IMR-90 (cell line): ENCODE data around the gene RPL6. TPM values are rescaled to one million over a fixed set of nuclear protein-coding genes. Genes with fewer than 3 reads are reported as not detected.

Experiments used
- ATAC-seq: fragments of 200-7000 bp; cut with Tn5 transposase; 2 replicates; pipeline ENCODE4 v1.9.1; 2020; ENCODE audit warnings: low read depth, mild to moderate bottlenecking, moderate library complexity
- BruUV-seq: library from RNA; stranded (reverse); fragments of 400-500 nt; replicated peaks from 2 replicates; lab custom pipeline; 2021; lab: Mats Ljungman, UMichigan
- CTCF ChIA-PET: fragments of 300-600 bp; formaldehyde crosslinking; extraction: SDS; loops from one replicate; lab custom pipeline; 2021; ENCODE audit warnings: antibody characterized with exemption; lab: Yijun Ruan, JAX
- POLR2A ChIA-PET: fragments of 300-600 bp; sonication (Branson Sonifier 250); formaldehyde crosslinking; loops from one replicate; lab custom pipeline; 2022; ENCODE audit warnings: antibody characterized with exemption; ENCODE audit not compliant: unreplicated experiment; lab: Charles Lee
- DNase-seq: peaks from one replicate; pipeline ENCODE4 v3.0.0; 2013
- H2AFZ ChIP-seq: replicated peaks from 2 replicates; pipeline ENCODE3; 2013; ENCODE audit warnings: low read length, mild to moderate bottlenecking; ENCODE audit not compliant: poor library complexity
- H2AK5ac ChIP-seq: 2 replicates; pipeline ENCODE4 v1.6.1; 2013; ENCODE audit warnings: low read depth, low read length, inconsistent platforms
- H2AK9ac ChIP-seq: replicated peaks from 2 replicates; pipeline ENCODE3; 2013; ENCODE audit warnings: mild to moderate bottlenecking, low read depth, low read length, moderate library complexity; ENCODE audit not compliant: poor library complexity
- H2BK120ac ChIP-seq: 2 replicates; pipeline ENCODE4 v1.6.1; 2013; ENCODE audit warnings: low read depth, low read length, inconsistent platforms
- H2BK15ac ChIP-seq: 3 replicates; pipeline ENCODE4 v1.6.1; 2013; ENCODE audit warnings: low read depth, low read length, inconsistent platforms
- H2BK20ac ChIP-seq: 2 replicates; pipeline ENCODE4 v1.6.1; 2013; ENCODE audit warnings: low read depth, mild to moderate bottlenecking, inconsistent platforms, low read length, moderate library complexity
- H2BK5ac ChIP-seq: 2 replicates; pipeline ENCODE4 v1.6.1; 2013; ENCODE audit warnings: mild to moderate bottlenecking, low read depth, low read length, inconsistent platforms; ENCODE audit not compliant: poor library complexity, severe bottlenecking
- H3K14ac ChIP-seq: replicated peaks from 2 replicates; pipeline ENCODE4 v1.6.1; 2013; ENCODE audit warnings: low read depth, low read length, inconsistent platforms
- H3K18ac ChIP-seq: 2 replicates; pipeline ENCODE4 v1.6.1; 2013; ENCODE audit warnings: low read depth, low read length, control low read depth
- H3K23ac ChIP-seq: 2 replicates; pipeline ENCODE4 v1.6.1; 2013; ENCODE audit warnings: low read depth, low read length, inconsistent platforms
- H3K27ac ChIP-seq: 2 replicates; pipeline ENCODE4 v1.5.1; 2013; ENCODE audit warnings: mild to moderate bottlenecking, control low read depth, low read length; ENCODE audit not compliant: insufficient read depth
- H3K27me3 ChIP-seq: 2 replicates; pipeline ENCODE4 v1.6.1; 2013; ENCODE audit warnings: low read length; ENCODE audit not compliant: control insufficient read depth, insufficient read depth
- H3K36me3 ChIP-seq: 2 replicates; pipeline ENCODE4 v1.6.1; 2013; ENCODE audit warnings: low read length, mixed read lengths; ENCODE audit not compliant: control insufficient read depth, insufficient read depth
- H3K4ac ChIP-seq: 2 replicates; pipeline ENCODE4 v1.6.1; 2013; ENCODE audit warnings: low read depth, low read length, inconsistent platforms
- H3K4me1 ChIP-seq: 2 replicates; pipeline ENCODE4 v1.6.1; 2013; ENCODE audit warnings: low read length, mixed read lengths; ENCODE audit not compliant: control insufficient read depth, insufficient read depth
- H3K4me2 ChIP-seq: 2 replicates; pipeline ENCODE4 v1.6.1; 2013; ENCODE audit warnings: low read depth, mild to moderate bottlenecking, control low read depth, low read length, moderate library complexity
- H3K4me3 ChIP-seq: 2 replicates; pipeline ENCODE4 v1.5.1; 2013; ENCODE audit warnings: low read depth, mild to moderate bottlenecking, control low read depth, low read length, moderate library complexity; ENCODE audit not compliant: insufficient read depth
- H3K56ac ChIP-seq: 2 replicates; pipeline ENCODE4 v1.6.1; 2013; ENCODE audit warnings: low read length, inconsistent platforms; ENCODE audit not compliant: insufficient read depth; ENCODE audit errors: extremely low read depth
- H3K79me1 ChIP-seq, 2 experiments: 2 replicates each; pipeline ENCODE4 v1.6.1; 2013; ENCODE audit warnings: low read length in 2 of 2, inconsistent platforms in 1 of 2, low read depth in 1 of 2
- H3K9ac ChIP-seq: 2 replicates; pipeline ENCODE4 v1.6.1; 2013; ENCODE audit warnings: low read depth, low read length, control low read depth
- H3K9me1 ChIP-seq: 2 replicates; pipeline ENCODE4 v1.6.1; 2013; ENCODE audit warnings: low read length, inconsistent platforms; ENCODE audit not compliant: insufficient read depth
- H3K9me3 ChIP-seq: 2 replicates; pipeline ENCODE4 v1.6.1; 2013; ENCODE audit warnings: low read length; ENCODE audit not compliant: control insufficient read depth, insufficient read depth
- H4K20me1 ChIP-seq: 2 replicates; pipeline ENCODE4 v1.6.1; 2013; ENCODE audit warnings: low read length, inconsistent platforms; ENCODE audit not compliant: insufficient read depth
- H4K5ac ChIP-seq: 2 replicates; pipeline ENCODE4 v1.6.1; 2013; ENCODE audit warnings: mild to moderate bottlenecking, low read depth, low read length, control low read depth
- H4K8ac ChIP-seq, 2 experiments: 2 replicates each; pipeline ENCODE4 v1.6.1; 2013; ENCODE audit warnings: low read depth in 2 of 2, low read length in 2 of 2, control low read depth in 1 of 2, inconsistent platforms in 1 of 2
- H4K91ac ChIP-seq: 2 replicates; pipeline ENCODE4 v1.6.1; 2013; ENCODE audit warnings: low read depth, low read length, inconsistent platforms; ENCODE audit not compliant: insufficient read depth
- CHD1 ChIP-seq: IDR thresholded peaks from 2 replicates; pipeline ENCODE4 v1.6.1; 2012; ENCODE audit warnings: low read depth, low read length, improper control_type of control experiment
- FOS ChIP-seq: fragments of 150-350 bp; IDR thresholded peaks from 2 replicates; pipeline ENCODE4 v1.6.1; 2016; ENCODE audit warnings: low read depth, low read length
- MAZ ChIP-seq: IDR thresholded peaks from 2 replicates; pipeline ENCODE4 v1.6.1; 2012; ENCODE audit warnings: low read depth, mild to moderate bottlenecking, low read length, improper control_type of control experiment, moderate library complexity, borderline replicate concordance
- MXI1 ChIP-seq: IDR thresholded peaks from 2 replicates; pipeline ENCODE4 v1.6.1; 2012; ENCODE audit warnings: low read depth, mild to moderate bottlenecking, low read length, moderate library complexity, borderline replicate concordance
- POLR2A ChIP-seq: IDR thresholded peaks from 2 replicates; pipeline ENCODE4 v1.6.1; 2012; ENCODE audit warnings: mild to moderate bottlenecking, low read depth, low read length
- RAD21 ChIP-seq: IDR thresholded peaks from 2 replicates; pipeline ENCODE4 v1.6.1; 2012; ENCODE audit warnings: low read length, improper control_type of control experiment
- SMC3 ChIP-seq: fragments of 150-350 bp; IDR thresholded peaks from 2 replicates; pipeline ENCODE4 v1.6.1; 2016; ENCODE audit warnings: low read depth, mild to moderate bottlenecking, antibody characterized with exemption, low read length, moderate library complexity
- WGBS, 2 experiments: methylation state at CpG; one replicate each; pipeline versions ENCODE4 v1.1.5 to v1.1.7; 2013; ENCODE audit warnings: missing lambda C conversion rate in 2 of 2; ENCODE audit not compliant: insufficient read length in 1 of 2; ENCODE audit errors: extremely low coverage in 2 of 2; 5-methylcytosine and 5-hydroxymethylcytosine counted together
- dilution Hi-C: fragments of 300-500 bp; cut with HindIII; formaldehyde crosslinking; loops from one replicate; pipeline ENCODE4 v1.14.3; 2018; ENCODE audit warnings: low sequenced_read_pairs; ENCODE audit not compliant: unreplicated experiment
- in situ Hi-C: fragments of 300-500 bp; cut with MboI; formaldehyde crosslinking; loops from 3 replicates; pipeline ENCODE4 v1.14.3; 2019; ENCODE audit warnings: low sequenced_read_pairs, inconsistent platforms, mixed read lengths
- intact Hi-C: fragments of 100-400 bp; cut with micrococcal nuclease; formaldehyde crosslinking; loops from 2 replicates; pipeline ENCODE4 v1.10.0; 2022
- polyA plus RNA-seq, 3 experiments: library from polyadenylated mRNA; depleted of rRNA; stranded (reverse); fragments of >200 nt; gene quantifications; 2 replicates each; pipeline ENCODE4 v1.2.3, GENCODE V29; 2012; ENCODE audit warnings: low replicate concordance in 1 of 3
- total RNA-seq: library from RNA; depleted of rRNA; stranded (reverse); fragments of >200 nt; gene quantifications from 2 replicates; pipeline ENCODE4 v1.2.3, GENCODE V29; 2012
- TF ChIP-seq, protein P1 (sequence below): fragments of 150-350 bp; IDR thresholded peaks from 2 replicates; pipeline ENCODE4 v1.6.1; 2017; ENCODE audit warnings: mild to moderate bottlenecking, antibody characterized with exemption, low read length, low read depth
- TF ChIP-seq, protein P2 (sequence below): conservative IDR thresholded peaks from 2 replicates; pipeline ENCODE4 v1.5.1; 2012; ENCODE audit warnings: mild to moderate bottlenecking, low read depth, low read length, improper control_type of control experiment

Gene RPL6
- total and polyA plus RNA-seq, 2 of the 4 experiments (the other 2 are of a cell fraction), result 1,317 to 1,694 TPM

DNA sequence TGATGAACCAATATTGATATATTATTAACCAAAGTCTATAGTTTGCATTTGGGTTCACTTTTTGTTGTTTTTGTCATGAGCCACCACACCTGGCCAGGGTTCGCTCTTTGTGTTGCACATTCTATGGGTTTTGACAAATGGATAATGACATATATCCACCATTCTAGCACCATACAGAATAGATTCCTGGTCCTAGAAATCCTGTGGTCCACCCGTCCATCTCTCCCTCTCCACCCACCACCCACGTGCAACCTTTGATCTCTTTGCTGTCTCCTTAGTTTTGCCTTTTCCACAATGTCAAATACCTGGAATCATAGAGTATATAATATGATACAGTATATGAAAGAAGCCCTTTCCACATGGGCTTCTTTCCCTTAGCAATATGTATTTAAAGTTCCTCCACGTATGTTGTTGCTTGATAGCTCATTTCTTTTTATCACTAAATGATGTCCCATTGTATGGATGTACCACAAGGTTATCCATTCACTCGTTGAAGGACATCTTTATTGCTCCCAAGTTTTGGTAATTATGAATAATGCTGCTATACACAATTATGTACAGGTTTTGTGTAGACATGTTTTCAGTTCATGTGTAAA lies 7.4 kb downstream of the RPL6 start:
- Histone ChIP-seq H3K27ac (no peak overlapping the region), H3K9ac (no peak overlapping the region), H3K4me2 (no peak overlapping the region), H3K18ac (no peak overlapping the region), H2AK5ac (no peak overlapping the region), H3K36me3 (peaks cover 22% of the 10 kb centered on the region), H3K9me1 (no peaks in the 10 kb centered on the region), H3K23ac (no peak overlapping the region), H3K56ac (no peak overlapping the region), H3K4ac (no peak overlapping the region), H3K27me3 (no peaks in the 10 kb centered on the region), H3K4me3 (no peak overlapping the region), H2AFZ (no peak overlapping the region), H2BK15ac (no peak overlapping the region), H4K20me1 (peaks cover 28% of the 10 kb centered on the region), H4K8ac (no peak overlapping the region), H3K14ac (no peak overlapping the region), H2BK120ac (no peak overlapping the region), H2BK20ac (no peak overlapping the region), H3K4me1 (no peaks in the 10 kb centered on the region), H2AK9ac (no peak overlapping the region), H4K5ac (no peak overlapping the region), H2BK5ac (no peak overlapping the region), H3K9me3 (no peaks in the 10 kb centered on the region), H3K79me1 (peaks cover 6 to 10% of the 10 kb centered on the region in 2 experiments), H4K91ac (no peak overlapping the region)
- BruUV-seq, result no TSS peak
- ChIA-PET POLR2A (interaction anchor here (0.7 kb wide), 2 partner anchors 498 to 503 kb away, joined by 3 to 7 read pairs; no protein-coding TSS in a partner anchor), CTCF (interaction anchor here (1.2 kb wide), 1 partner anchor 15 kb away, joined by 5 read pairs; no protein-coding TSS in a partner anchor)
- no peak for ATAC-seq
- dilution Hi-C loops (no loop called here), intact Hi-C loops (no loop called here), in situ Hi-C loops (no loop called here)
- TF ChIP-seq POLR2A, result no peak
- TF ChIP-seq CHD1, result no peak
- TF ChIP-seq SMC3, result no peak
- no peak for TF ChIP-seq FOS
- TF ChIP-seq, protein P1, sequence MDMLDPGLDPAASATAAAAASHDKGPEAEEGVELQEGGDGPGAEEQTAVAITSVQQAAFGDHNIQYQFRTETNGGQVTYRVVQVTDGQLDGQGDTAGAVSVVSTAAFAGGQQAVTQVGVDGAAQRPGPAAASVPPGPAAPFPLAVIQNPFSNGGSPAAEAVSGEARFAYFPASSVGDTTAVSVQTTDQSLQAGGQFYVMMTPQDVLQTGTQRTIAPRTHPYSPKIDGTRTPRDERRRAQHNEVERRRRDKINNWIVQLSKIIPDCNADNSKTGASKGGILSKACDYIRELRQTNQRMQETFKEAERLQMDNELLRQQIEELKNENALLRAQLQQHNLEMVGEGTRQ, result no peak
- no peak for TF ChIP-seq MXI1
- TF ChIP-seq, protein P2, sequence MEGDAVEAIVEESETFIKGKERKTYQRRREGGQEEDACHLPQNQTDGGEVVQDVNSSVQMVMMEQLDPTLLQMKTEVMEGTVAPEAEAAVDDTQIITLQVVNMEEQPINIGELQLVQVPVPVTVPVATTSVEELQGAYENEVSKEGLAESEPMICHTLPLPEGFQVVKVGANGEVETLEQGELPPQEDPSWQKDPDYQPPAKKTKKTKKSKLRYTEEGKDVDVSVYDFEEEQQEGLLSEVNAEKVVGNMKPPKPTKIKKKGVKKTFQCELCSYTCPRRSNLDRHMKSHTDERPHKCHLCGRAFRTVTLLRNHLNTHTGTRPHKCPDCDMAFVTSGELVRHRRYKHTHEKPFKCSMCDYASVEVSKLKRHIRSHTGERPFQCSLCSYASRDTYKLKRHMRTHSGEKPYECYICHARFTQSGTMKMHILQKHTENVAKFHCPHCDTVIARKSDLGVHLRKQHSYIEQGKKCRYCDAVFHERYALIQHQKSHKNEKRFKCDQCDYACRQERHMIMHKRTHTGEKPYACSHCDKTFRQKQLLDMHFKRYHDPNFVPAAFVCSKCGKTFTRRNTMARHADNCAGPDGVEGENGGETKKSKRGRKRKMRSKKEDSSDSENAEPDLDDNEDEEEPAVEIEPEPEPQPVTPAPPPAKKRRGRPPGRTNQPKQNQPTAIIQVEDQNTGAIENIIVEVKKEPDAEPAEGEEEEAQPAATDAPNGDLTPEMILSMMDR, result no peak
- TF ChIP-seq MAZ, result no peak
- no peak for TF ChIP-seq RAD21
- WGBS, 2 experiments, result no CpG with 5 or more reads among the region's 5 CpGs
- no peak for DNase-seq
